ENCODE results near the gene PIM2. TPM values are rescaled to one million over a fixed set of nuclear protein-coding genes. Genes with fewer than 3 reads are reported as not detected.

Gene PIM2
- total RNA-seq, 1 experiment from 2014 or later = 33.8 TPM

- Histone ChIP-seq H3K9me3 (ENCODE audit: low read length) (no peaks in the 10 kb centered on the region), H3K36me3 (ENCODE audit: insufficient read depth, low read length) (0 out of 2 replicates have a peak, but pooled peaks cover 5% of the 10 kb centered on the region), H2AFZ (ENCODE audit: low read length) (no peak overlapping the region), H3K27me3 (ENCODE audit: low read length) (no peaks in the 10 kb centered on the region), H3K4me2 (ENCODE audit: low read depth, low read length, poor library complexity, severe bottlenecking) (peak overlapping the region; percentile 67), H3K4me1 (ENCODE audit: low read length) (peaks cover 53% of the 10 kb centered on the region), H3K9me2 (replicated peaks; ENCODE audit: insufficient read depth, low read length) (no peaks in the 10 kb centered on the region), H4K20me1 (ENCODE audit: insufficient read depth, low read depth, low read length) (0 out of 2 replicates have a peak, but pooled peaks cover 6% of the 10 kb centered on the region), H3K27ac (ENCODE audit: low read length) (peak overlapping the region; percentile 91), H3K9ac (ENCODE audit: low read length) (peak overlapping the region; percentile 82), H3K4me3 (ENCODE audit: low read length) (peak overlapping the region; percentile 73), H3K79me2 (ENCODE audit: low read length) (peaks cover 46% of the 10 kb centered on the region)
- peak; percentile 96 for DNase-seq
These were observed 39.2 kb upstream of the PIM2 start for GRCh38 chrX:48957827-48958634.

- Histone ChIP-seq H3K27me3 (ENCODE audit: low read length) (no peaks in the 10 kb centered on the region), H3K79me2 (ENCODE audit: low read length) (peaks cover 52% of the 10 kb centered on the region), H3K4me1 (ENCODE audit: low read length) (peaks cover 50% of the 10 kb centered on the region), H3K9ac (ENCODE audit: low read length) (peak within 1 kb of the TSS; percentile 82), H4K20me1 (ENCODE audit: insufficient read depth, low read depth, low read length) (peaks cover 6% of the 10 kb centered on the region; the same call in 1 of the 2 replicates), H3K4me2 (ENCODE audit: low read depth, low read length, poor library complexity, severe bottlenecking) (peak within 1 kb of the TSS; percentile 70), H3K9me3 (ENCODE audit: low read length) (no peaks in the 10 kb centered on the region), H3K27ac (ENCODE audit: low read length) (peak within 1 kb of the TSS; percentile 91), H3K4me3 (ENCODE audit: low read length) (peak within 1 kb of the TSS; percentile 79), H3K36me3 (ENCODE audit: insufficient read depth, low read length) (0 out of 2 replicates have a peak, but pooled peaks cover 5% of the 10 kb centered on the region), H2AFZ (ENCODE audit: low read length) (no peak within 1 kb of the TSS), H3K9me2 (replicated peaks; ENCODE audit: insufficient read depth, low read length) (no peaks in the 10 kb centered on the region)
- DNase-seq = peak; percentile 89
These were observed 38.6 kb upstream of the PIM2 start, which contains the start of gene OTUD5 for GRCh38 chrX:48957477-48957826. TSS of gene OTUD5 (minus strand) at chrX:48957607. CDS start at chrX:48957570, 37 bp downstream.

GRCh38 chrX:48956728-48957414, 38.0 kb upstream of the PIM2 start:
- Histone ChIP-seq H3K9me3 (ENCODE audit: low read length) (no peaks in the 10 kb centered on the region), H3K9me2 (replicated peaks; ENCODE audit: insufficient read depth, low read length) (no peaks in the 10 kb centered on the region), H3K27me3 (ENCODE audit: low read length) (no peaks in the 10 kb centered on the region), H3K79me2 (ENCODE audit: low read length) (peaks cover 58% of the 10 kb centered on the region), H3K27ac (ENCODE audit: low read length) (no peak overlapping the region), H3K4me1 (ENCODE audit: low read length) (peaks cover 44% of the 10 kb centered on the region), H4K20me1 (ENCODE audit: insufficient read depth, low read depth, low read length) (peaks cover 6% of the 10 kb centered on the region; the same call in 1 of the 2 replicates), H3K9ac (ENCODE audit: low read length) (peak overlapping the region; percentile 82), H2AFZ (ENCODE audit: low read length) (no peak overlapping the region), H3K4me2 (ENCODE audit: low read depth, low read length, poor library complexity, severe bottlenecking) (peak overlapping the region; percentile 70), H3K4me3 (ENCODE audit: low read length) (peak overlapping the region; percentile 79), H3K36me3 (ENCODE audit: insufficient read depth, low read length) (0 out of 2 replicates have a peak, but pooled peaks cover 5% of the 10 kb centered on the region)
- no peak for DNase-seq

- Histone ChIP-seq H2AFZ (ENCODE audit: low read length) (no peak overlapping the region), H3K79me2 (ENCODE audit: low read length) (peaks cover 51% of the 10 kb centered on the region), H3K36me3 (ENCODE audit: insufficient read depth, low read length) (no peaks in the 10 kb centered on the region), H3K4me2 (ENCODE audit: low read depth, low read length, poor library complexity, severe bottlenecking) (no peak overlapping the region), H4K20me1 (ENCODE audit: insufficient read depth, low read depth, low read length) (peaks cover 3% of the 10 kb centered on the region; the same call in 1 of the 2 replicates), H3K27ac (ENCODE audit: low read length) (no peak overlapping the region), H3K4me3 (ENCODE audit: low read length) (no peak overlapping the region), H3K4me1 (ENCODE audit: low read length) (no peaks in the 10 kb centered on the region), H3K9me3 (ENCODE audit: low read length) (no peaks in the 10 kb centered on the region), H3K9ac (ENCODE audit: low read length) (no peak overlapping the region), H3K27me3 (ENCODE audit: low read length) (no peaks in the 10 kb centered on the region), H3K9me2 (replicated peaks; ENCODE audit: insufficient read depth, low read length) (no peaks in the 10 kb centered on the region)
- DNase-seq = no peak
These were observed 29.8 kb upstream of the PIM2 start for GRCh38 chrX:48948589-48948988.

GRCh38 chrX:48945517-48946348, 26.9 kb upstream of the PIM2 start:
- no peak overlapping the region for H3K4me2 ChIP-seq (ENCODE audit: low read depth, low read length, poor library complexity, severe bottlenecking)
- no peaks in the 10 kb centered on the region for H3K36me3 ChIP-seq (ENCODE audit: insufficient read depth, low read length)
- no peaks in the 10 kb centered on the region for H3K9me2 ChIP-seq (replicated peaks; ENCODE audit: insufficient read depth, low read length)
- no peak overlapping the region for H2AFZ ChIP-seq (ENCODE audit: low read length)
- peak; percentile 72 for DNase-seq
- peaks cover 51% of the 10 kb centered on the region for H3K79me2 ChIP-seq (ENCODE audit: low read length)
- H3K9ac ChIP-seq (ENCODE audit: low read length) = no peak overlapping the region
- no peak overlapping the region for H3K4me3 ChIP-seq (ENCODE audit: low read length)
- 0 out of 2 replicates have a peak, but pooled peaks cover 3% of the 10 kb centered on the region for H4K20me1 ChIP-seq (ENCODE audit: insufficient read depth, low read depth, low read length)
- no peak overlapping the region for H3K27ac ChIP-seq (ENCODE audit: low read length)
- no peaks in the 10 kb centered on the region for H3K27me3 ChIP-seq (ENCODE audit: low read length)
- H3K9me3 ChIP-seq (ENCODE audit: low read length) = no peaks in the 10 kb centered on the region
- peaks cover 7% of the 10 kb centered on the region for H3K4me1 ChIP-seq (ENCODE audit: low read length)

GRCh38 chrX:48942895-48943294, 24.1 kb upstream of the PIM2 start:
- Histone ChIP-seq H3K27ac (ENCODE audit: low read length) (peak overlapping the region; percentile 37; the same call in 1 of the 2 replicates), H3K27me3 (ENCODE audit: low read length) (no peaks in the 10 kb centered on the region), H3K4me1 (ENCODE audit: low read length) (peaks cover 35% of the 10 kb centered on the region), H3K4me2 (ENCODE audit: low read depth, low read length, poor library complexity, severe bottlenecking) (no peak overlapping the region), H3K4me3 (ENCODE audit: low read length) (no peak overlapping the region), H4K20me1 (ENCODE audit: insufficient read depth, low read depth, low read length) (peaks cover 10% of the 10 kb centered on the region; the same call in 1 of the 2 replicates), H3K9ac (ENCODE audit: low read length) (no peak overlapping the region), H3K9me3 (ENCODE audit: low read length) (no peaks in the 10 kb centered on the region), H3K36me3 (ENCODE audit: insufficient read depth, low read length) (no peaks in the 10 kb centered on the region), H3K9me2 (replicated peaks; ENCODE audit: insufficient read depth, low read length) (no peaks in the 10 kb centered on the region), H2AFZ (ENCODE audit: low read length) (no peak overlapping the region), H3K79me2 (ENCODE audit: low read length) (peaks cover 72% of the 10 kb centered on the region)
- no peak for DNase-seq

GRCh38 chrX:48940404-48940955, 21.7 kb upstream of the PIM2 start:
- Histone ChIP-seq H3K4me1 (ENCODE audit: low read length) (peaks cover 44% of the 10 kb centered on the region), H3K9me2 (replicated peaks; ENCODE audit: insufficient read depth, low read length) (no peaks in the 10 kb centered on the region), H3K36me3 (ENCODE audit: insufficient read depth, low read length) (0 out of 2 replicates have a peak, but pooled peaks cover 2% of the 10 kb centered on the region), H2AFZ (ENCODE audit: low read length) (no peak overlapping the region), H4K20me1 (ENCODE audit: insufficient read depth, low read depth, low read length) (peaks cover 9% of the 10 kb centered on the region; the same call in 1 of the 2 replicates), H3K79me2 (ENCODE audit: low read length) (peaks cover 81% of the 10 kb centered on the region), H3K4me3 (ENCODE audit: low read length) (peak overlapping the region; percentile 52; the same call in 1 of the 2 replicates), H3K9ac (ENCODE audit: low read length) (peak overlapping the region; percentile 53), H3K27ac (ENCODE audit: low read length) (peak overlapping the region; percentile 96), H3K27me3 (ENCODE audit: low read length) (no peaks in the 10 kb centered on the region), H3K9me3 (ENCODE audit: low read length) (no peaks in the 10 kb centered on the region), H3K4me2 (ENCODE audit: low read depth, low read length, poor library complexity, severe bottlenecking) (peak overlapping the region; percentile 52)
- DNase-seq = no peak
